GM19468 (cell line): ENCODE data around the gene PSAPL1.

ENCODE experiments used
- ATAC-seq: cut with Tn5 transposase; IDR thresholded peaks from one replicate; pipeline ENCODE4 v1.9.1; 2021; ENCODE audit warnings: mild to moderate bottlenecking, moderate library complexity, moderate number of reproducible peaks; ENCODE audit not compliant: unreplicated experiment; ENCODE audit errors: extremely low read depth

Gene PSAPL1

GRCh38 chr4:7421356-7422150, 13.2 kb downstream of the PSAPL1 start:
- no peak for ATAC-seq

GRCh38 chr4:7420661-7421040, 14.1 kb downstream of the PSAPL1 start:
- no peak for ATAC-seq

GRCh38 chr4:7419961-7420660, 14.6 kb downstream of the PSAPL1 start:
- no peak for ATAC-seq

- ATAC-seq, result no peak
These were observed 16.4 kb downstream of the PSAPL1 start for GRCh38 chr4:7418131-7418943.

GRCh38 chr4:7417639-7418038, 17.1 kb downstream of the PSAPL1 start:
- no peak for ATAC-seq

- ATAC-seq, result no peak
These were observed 17.8 kb downstream of the PSAPL1 start for GRCh38 chr4:7416745-7417432.

GRCh38 chr4:7415927-7416686, 18.6 kb downstream of the PSAPL1 start:
- no peak for ATAC-seq

- ATAC-seq, result no peak
These were observed 19.8 kb downstream of the PSAPL1 start for GRCh38 chr4:7414736-7415510.

- ATAC-seq, result no peak
These were observed 20.7 kb downstream of the PSAPL1 start for GRCh38 chr4:7414046-7414445.

- no peak for ATAC-seq
These were observed 22.2 kb downstream of the PSAPL1 start for GRCh38 chr4:7412554-7412912.

GRCh38 chr4:7411896-7412553, 22.7 kb downstream of the PSAPL1 start:
- ATAC-seq, result no peak

GRCh38 chr4:7411491-7411890, 23.2 kb downstream of the PSAPL1 start:
- ATAC-seq, result no peak

GRCh38 chr4:7410446-7410845, 24.3 kb downstream of the PSAPL1 start:
- ATAC-seq, result no peak

- ATAC-seq, result no peak
These were observed 26.6 kb downstream of the PSAPL1 start for GRCh38 chr4:7408166-7408565.

- ATAC-seq, result no peak
These were observed 31.7 kb downstream of the PSAPL1 start for GRCh38 chr4:7403001-7403400.

GRCh38 chr4:7402526-7402925, 32.2 kb downstream of the PSAPL1 start:
- ATAC-seq, result no peak

GRCh38 chr4:7400671-7401298, 33.9 kb downstream of the PSAPL1 start:
- ATAC-seq, result no peak
